ENCODE data around the gene GIPC3.

Gene GIPC3

GRCh38 chr19:3636962-3637361 lies 51.7 kb downstream of the GIPC3 start:
- in situ Hi-C loops (cut with HindIII; ENCODE audit: low sequenced_read_pairs): no loop called here

DNA sequence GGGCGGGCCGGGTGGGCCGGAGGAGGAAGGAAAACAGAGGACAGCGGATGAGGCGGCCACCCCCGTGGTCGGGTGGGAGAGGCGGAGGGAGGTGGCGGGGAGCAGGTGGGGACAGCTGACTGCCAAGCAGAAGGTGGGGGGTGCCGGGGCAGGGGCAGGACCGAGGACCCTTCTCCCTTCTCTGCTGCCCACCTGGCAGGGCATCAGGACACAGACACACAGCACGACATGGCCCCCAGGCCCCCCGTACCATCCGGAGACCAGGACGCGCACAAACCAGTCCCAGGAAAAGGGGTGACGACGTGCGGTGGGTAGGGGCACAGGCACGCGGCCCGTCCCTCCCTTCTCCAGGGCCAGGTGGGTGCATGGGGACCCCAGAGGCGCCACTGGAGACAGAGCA lies 52.3 kb downstream of the GIPC3 start:
- in situ Hi-C loops (cut with HindIII; ENCODE audit: low sequenced_read_pairs): no loop called here

GRCh38 chr19:3638208-3639193 lies 53.2 kb downstream of the GIPC3 start:
- in situ Hi-C loops (cut with HindIII; ENCODE audit: low sequenced_read_pairs): no loop called here

- in situ Hi-C loops (cut with HindIII; ENCODE audit: low sequenced_read_pairs): no loop called here
These were observed 54.2 kb downstream of the GIPC3 start for GRCh38 chr19:3639479-3639878.

GRCh38 chr19:3641515-3642269 lies 56.4 kb downstream of the GIPC3 start:
- in situ Hi-C loops (cut with HindIII; ENCODE audit: low sequenced_read_pairs): no loop called here

- in situ Hi-C loops (cut with HindIII; ENCODE audit: low sequenced_read_pairs): no loop called here
These were observed 57.0 kb downstream of the GIPC3 start for GRCh38 chr19:3642296-3642695.
